Stimulated activated CD4-positive, alpha-beta T cell treated with anti-CD3 and anti-CD28 coated beads, Interleukin-12 subunit alpha, Interleukin-12 subunit beta, amount 100 ng/mL, for 48 hours (primary cell): ENCODE measurements around the gene BUB1B.
A peak's percentile ranks its signal among the peaks of the same experiment; 100 is the strongest.
"Not testable (repeated sequence)": the region's sequence is repeated elsewhere in the genome, so short reads cannot be mapped to it uniquely, and the experiment has no call there.

Experiments
- DNase-seq, 3 donors: peaks; one replicate each; pipeline ENCODE4 v3.0.0-alpha.2; 2020; ENCODE audit warnings: low read depth in 2 of 3, low spot score in 1 of 3

Gene BUB1B

GRCh38 chr15:40160689-40161688 lies at the start of gene BUB1B:
Gene BUB1B, plus strand, starts transcription at chr15:40161069. Its CDS starts 152 bp downstream, at chr15:40161221.
- DNase-seq = peak; percentile 85 to 93 (median 89)

GRCh38 chr15:40111888-40112287 lies 49.0 kb upstream of the BUB1B start:
- DNase-seq = no peak

GRCh38 chr15:40112789-40113188 lies 48.1 kb upstream of the BUB1B start:
- DNase-seq = no peak

GRCh38 chr15:40114218-40114617 lies 46.7 kb upstream of the BUB1B start:
- no peak for DNase-seq

GRCh38 chr15:40115106-40115505 lies 45.8 kb upstream of the BUB1B start:
- not testable (repeated sequence) for DNase-seq

GRCh38 chr15:40115670-40116093 lies 45.2 kb upstream of the BUB1B start:
- DNase-seq = peak in 1 of 3 donors; percentile 40

GRCh38 chr15:40118473-40118872 lies 42.4 kb upstream of the BUB1B start:
- no peak for DNase-seq

GRCh38 chr15:40121911-40122638 lies 38.8 kb upstream of the BUB1B start:
- no peak for DNase-seq

- not testable (repeated sequence) for DNase-seq
Measured at GRCh38 chr15:40122989-40123388, 37.9 kb upstream of the BUB1B start.

GRCh38 chr15:40123863-40124262 lies 37.0 kb upstream of the BUB1B start:
- not testable (repeated sequence) for DNase-seq

GRCh38 chr15:40124333-40124732 lies 36.5 kb upstream of the BUB1B start:
- not testable (repeated sequence) for DNase-seq

- not testable (repeated sequence) for DNase-seq
Measured at GRCh38 chr15:40124807-40125285, 36.0 kb upstream of the BUB1B start.

- no peak for DNase-seq
Measured at GRCh38 chr15:40125950-40126349, 34.9 kb upstream of the BUB1B start.

- DNase-seq = no peak
Measured at GRCh38 chr15:40128766-40129660, 31.9 kb upstream of the BUB1B start.

GRCh38 chr15:40130118-40130517 lies 30.8 kb upstream of the BUB1B start:
- no peak for DNase-seq

- no peak for DNase-seq
Measured at GRCh38 chr15:40130799-40131502, 29.9 kb upstream of the BUB1B start.

- no peak for DNase-seq
Measured at GRCh38 chr15:40133544-40133943, 27.3 kb upstream of the BUB1B start.

- DNase-seq = no peak
Measured at GRCh38 chr15:40134885-40135284, 26.0 kb upstream of the BUB1B start.

- DNase-seq = not testable (repeated sequence)
Measured at GRCh38 chr15:40135846-40136450, 24.9 kb upstream of the BUB1B start.
